Heart left ventricle (tissue), 16 donors: ENCODE measurements around the gene PRSS22. TPM values are rescaled to one million over a fixed set of nuclear protein-coding genes. Genes with fewer than 3 reads are reported as not detected.

Source experiments
- ATAC-seq, 4 donors: fragments of 200-7000 bp; cut with Tn5 transposase; one replicate each; pipeline ENCODE4 v1.9.1; 2020 to 2022; ENCODE audit warnings: moderate library complexity in 4 of 4, mild to moderate bottlenecking in 3 of 4, moderate number of reproducible peaks in 1 of 4
- DNase-seq, 5 donors: peaks; one replicate each; pipeline ENCODE4 v3.0.0-alpha.2; 2020
- H3K27ac ChIP-seq, 12 donors: fragments of 200-600 bp; sonication (generic) in 4 of 12; one replicate each; pipeline versions ENCODE4 v1.5.0 to v1.8.0; 2016 to 2022; ENCODE audit warnings: mild to moderate bottlenecking in 2 of 12
- H3K27me3 ChIP-seq, 9 donors: fragments of 200-600 bp; sonication (generic) in 2 of 9; one replicate each; pipeline versions ENCODE4 v1.5.1 to v1.8.0; 2016 to 2022; ENCODE audit warnings: mild to moderate bottlenecking in 3 of 9
- H3K36me3 ChIP-seq, 9 donors: fragments of 200-600 bp; sonication (generic) in 2 of 9; one replicate each; pipeline versions ENCODE4 v1.5.0 to v1.8.0; 2018 to 2022; ENCODE audit warnings: mild to moderate bottlenecking in 2 of 9
- H3K4me1 ChIP-seq, 12 donors: fragments of 200-600 bp; sonication (generic) in 4 of 12; one replicate each; pipeline versions ENCODE4 v1.5.0 to v1.8.0; 2016 to 2022; ENCODE audit warnings: mild to moderate bottlenecking in 3 of 12
- H3K4me3 ChIP-seq, 12 donors: fragments of 200-600 bp; sonication (generic) in 4 of 12; one replicate each; pipeline versions ENCODE4 v1.5.0 to v1.8.0; 2017 to 2022; ENCODE audit warnings: mild to moderate bottlenecking in 9 of 12, moderate library complexity in 4 of 12
- H3K9me3 ChIP-seq, 12 donors: fragments of 200-600 bp; sonication (generic) in 4 of 12; one replicate each; pipeline versions ENCODE4 v1.5.0 to v1.8.0; 2016 to 2022; ENCODE audit warnings: mild to moderate bottlenecking in 1 of 12
- POLR2A ChIP-seq, 2 donors: fragments of 450-650 bp; IDR thresholded peaks; one replicate each; pipeline ENCODE4 v1.6.1; 2017; ENCODE audit warnings: antibody characterized with exemption in 2 of 2, mild to moderate bottlenecking in 2 of 2, moderate library complexity in 2 of 2
- WGBS, 4 donors: extraction: QIAGEN DNeasy Blood & Tissue Kit in 2 of 4; methylation state at CpG; one replicate each; pipeline versions ENCODE4 v1.1.5 to v1.1.7; 2013 to 2018; 5-methylcytosine and 5-hydroxymethylcytosine counted together
- intact Hi-C, 10 donors: fragments of 100-400 bp; cut with DNase I; formaldehyde crosslinking; loops; one replicate each; pipeline versions ENCODE4 v1.11.1 to v1.14.2; 2022
- polyA plus RNA-seq, 2 donors: library from polyadenylated mRNA; stranded (reverse); fragments of 200-250 nt; gene quantifications; one replicate each; pipeline ENCODE4 v1.2.3, GENCODE V29; 2013
- total RNA-seq, 9 donors: library from RNA; depleted of rRNA in 2 of 9; stranded (reverse); fragments of >200 nt in 2 of 9; fragmentation: NEBNext Ultra II Directional in 3 of 9; extraction: Animal tissue kit (Norgen Biotek cat#: 25700) in 3 of 9; gene quantifications; one replicate each; pipeline versions ENCODE4 v1.1.0 to v1.2.4, GENCODE V29; 2016 to 2023
- TF ChIP-seq, protein P1 (sequence below), 12 donors: fragments of 200-600 bp; sonication (generic) in 4 of 12; IDR thresholded peaks; one replicate each; pipeline versions ENCODE4 v1.5.0 to v1.8.0; 2018 to 2022; ENCODE audit warnings: antibody characterized with exemption in 12 of 12, mild to moderate bottlenecking in 5 of 12
- donor health status: ischemic (EF 13 %, LVEDD 7.1; RV severe dilation, severe dysfunction).
- donor health status: healthy with polysubstance abuse.
- donor health status: DM: no; HTN: yes; CAD: no.
- donor health status: DM: no; HTN: no; CAD: no.
- donor health status: ischemic (EF 25% LVEDD 6.9; RV normal size, moderate dysfunction).
- donor health status: ischemic (EF 25% LVEDD 5.7; RV mildly dilated, moderate dysfunction).
- donor health status: healthy.
- donor health status: DM: yes; HTN: yes; CAD: no.
- donor health status: ischemic (EF 35%, LVEDD 5.7; RV mildly dilated, moderate dysfunction).
- donor health status: nonischemic (EF 11% LVEDD 7.7; RV severe dilation, severe dysfunction).
- donor health status: DM: yes; HTN: yes; CAD: no.
- donor health status: PGD.
- donor health status: ischemic (EF 29% LVEDD 5.4; RV normal size, mild dysfunction).
- donor health status: nonischemic (EF 23%, LVEDD 6.1; RV moderate dilation, normal function).

PRSS22 gene
- total and polyA plus RNA-seq, 11 donors, result not detected

DNA sequence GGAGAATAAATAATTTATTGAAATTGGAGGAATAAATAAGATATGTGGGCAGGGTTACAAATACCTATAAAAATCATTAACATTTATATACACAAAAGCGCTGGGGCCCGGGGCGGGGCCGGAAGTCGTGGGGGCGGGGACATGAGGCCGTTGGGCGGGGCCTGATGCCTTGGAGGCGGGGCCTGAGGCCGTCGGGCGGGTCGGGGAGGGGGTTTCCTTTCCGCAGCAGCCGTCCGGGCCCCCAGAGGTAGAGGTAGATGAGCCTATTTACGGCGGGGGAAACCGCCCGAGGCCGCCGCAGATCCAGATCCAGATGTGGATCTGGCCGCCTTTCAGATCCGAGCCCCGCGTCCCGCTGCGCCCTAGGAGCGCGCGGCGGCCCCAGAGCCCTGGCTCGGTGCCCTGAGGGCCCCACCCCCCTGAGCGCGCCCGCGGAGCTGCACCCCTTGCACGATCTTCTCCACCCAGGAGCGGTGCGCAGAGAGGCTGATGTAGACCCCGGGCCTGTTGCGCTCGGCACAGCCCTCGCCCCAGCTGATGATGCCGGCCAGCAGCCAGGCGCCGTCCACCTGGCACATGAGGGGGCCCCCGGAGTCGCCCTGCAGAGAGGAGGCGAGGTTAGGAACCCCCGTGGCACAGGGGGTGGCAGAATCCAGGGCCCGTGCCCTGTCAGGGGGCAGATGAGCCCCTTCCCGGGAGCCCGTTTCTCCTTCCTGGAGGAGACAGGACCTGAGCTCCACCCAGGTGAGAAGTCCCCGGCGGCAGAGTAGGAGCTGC is 5.1 kb downstream of the PRSS22 start:
- intact Hi-C loops, result loop anchor here in 2 of 10 donors (10.0 kb wide), 1 partner anchor 58 kb away; the partner anchor contains the start of gene PRSS41 (in 2 of the 2)
- Histone ChIP-seq H3K36me3 (no peaks in the 10 kb centered on the region), H3K9me3 (peaks cover 0 to 17% (median 2%) of the 10 kb centered on the region in 12 donors), H3K4me1 (peaks cover 0 to 6% (median 0%) of the 10 kb centered on the region in 12 donors), H3K27ac (no peak overlapping the region), H3K27me3 (peaks cover 2 to 57% (median 30%) of the 10 kb centered on the region in 9 donors), H3K4me3 (no peak overlapping the region)
- 26 to 51% (median 44%) methylated on average over 38 to 56 of the region's 56 CpGs for WGBS, 4 donors
- ATAC-seq (no peak), DNase-seq (no peak)
- TF ChIP-seq POLR2A (IDR thresholded peaks at IDR 0.05), result no peak
- TF ChIP-seq, protein P1, sequence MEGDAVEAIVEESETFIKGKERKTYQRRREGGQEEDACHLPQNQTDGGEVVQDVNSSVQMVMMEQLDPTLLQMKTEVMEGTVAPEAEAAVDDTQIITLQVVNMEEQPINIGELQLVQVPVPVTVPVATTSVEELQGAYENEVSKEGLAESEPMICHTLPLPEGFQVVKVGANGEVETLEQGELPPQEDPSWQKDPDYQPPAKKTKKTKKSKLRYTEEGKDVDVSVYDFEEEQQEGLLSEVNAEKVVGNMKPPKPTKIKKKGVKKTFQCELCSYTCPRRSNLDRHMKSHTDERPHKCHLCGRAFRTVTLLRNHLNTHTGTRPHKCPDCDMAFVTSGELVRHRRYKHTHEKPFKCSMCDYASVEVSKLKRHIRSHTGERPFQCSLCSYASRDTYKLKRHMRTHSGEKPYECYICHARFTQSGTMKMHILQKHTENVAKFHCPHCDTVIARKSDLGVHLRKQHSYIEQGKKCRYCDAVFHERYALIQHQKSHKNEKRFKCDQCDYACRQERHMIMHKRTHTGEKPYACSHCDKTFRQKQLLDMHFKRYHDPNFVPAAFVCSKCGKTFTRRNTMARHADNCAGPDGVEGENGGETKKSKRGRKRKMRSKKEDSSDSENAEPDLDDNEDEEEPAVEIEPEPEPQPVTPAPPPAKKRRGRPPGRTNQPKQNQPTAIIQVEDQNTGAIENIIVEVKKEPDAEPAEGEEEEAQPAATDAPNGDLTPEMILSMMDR (IDR thresholded peaks at IDR 0.05), result no peak

DNA sequence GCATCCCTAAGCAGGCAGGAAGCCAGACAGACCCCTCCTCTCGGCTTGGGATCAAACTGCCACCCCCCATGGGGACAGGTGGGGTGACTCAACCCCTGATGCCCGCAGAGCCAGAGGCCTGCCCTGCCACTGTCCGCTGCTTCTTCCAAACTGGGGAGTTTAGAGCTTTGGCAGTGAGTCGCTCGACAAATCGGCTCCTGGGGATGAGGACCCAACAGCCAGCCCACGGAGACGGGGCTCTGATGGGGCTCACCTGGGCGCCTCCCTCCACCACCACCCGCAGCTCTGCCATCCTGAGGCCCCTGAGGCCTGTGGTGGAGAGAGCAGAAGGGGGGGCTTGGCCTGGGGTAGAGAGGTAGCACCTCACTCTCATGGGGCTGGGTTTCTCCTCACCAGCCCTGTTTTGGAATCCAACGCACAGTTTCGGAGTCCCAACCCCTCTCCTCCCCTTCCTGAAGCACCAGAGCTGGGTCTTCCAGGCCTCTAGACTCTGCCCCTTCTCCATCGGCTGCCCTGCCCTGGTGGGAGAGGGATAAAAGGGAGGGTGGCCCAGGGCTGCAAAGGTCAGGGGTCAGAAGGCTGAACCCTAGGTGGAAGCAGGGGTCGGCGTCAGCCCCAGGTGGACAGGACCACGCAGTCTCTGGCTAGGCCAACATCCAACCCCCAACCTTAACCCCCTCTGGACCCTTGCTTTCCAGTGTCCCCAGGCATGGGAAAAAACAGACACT is 5.8 kb downstream of the PRSS22 start:
- H3K4me1 ChIP-seq, result no peaks in the 10 kb centered on the region
- TF ChIP-seq POLR2A (IDR thresholded peaks at IDR 0.05), result no peak
- TF ChIP-seq, protein P1 (IDR thresholded peaks at IDR 0.05), result no peak
- no peaks in the 10 kb centered on the region for H3K36me3 ChIP-seq
- peaks cover 0 to 19% (median 2%) of the 10 kb centered on the region in 12 donors for H3K9me3 ChIP-seq
- no peak for ATAC-seq
- WGBS, 4 donors, result 88 to 90% (median 89%) methylated on average over 13 to 16 of the region's 16 CpGs
- intact Hi-C loops, result loop anchor here in 2 of 10 donors (10.0 kb wide), 1 partner anchor 57 kb away; the partner anchor contains the start of gene PRSS41 (in 2 of the 2)
- H3K27ac ChIP-seq, result no peak overlapping the region
- H3K4me3 ChIP-seq, result no peak overlapping the region
- H3K27me3 ChIP-seq, result peaks cover 0 to 51% (median 22%) of the 10 kb centered on the region in 9 donors
- no peak for DNase-seq

DNA sequence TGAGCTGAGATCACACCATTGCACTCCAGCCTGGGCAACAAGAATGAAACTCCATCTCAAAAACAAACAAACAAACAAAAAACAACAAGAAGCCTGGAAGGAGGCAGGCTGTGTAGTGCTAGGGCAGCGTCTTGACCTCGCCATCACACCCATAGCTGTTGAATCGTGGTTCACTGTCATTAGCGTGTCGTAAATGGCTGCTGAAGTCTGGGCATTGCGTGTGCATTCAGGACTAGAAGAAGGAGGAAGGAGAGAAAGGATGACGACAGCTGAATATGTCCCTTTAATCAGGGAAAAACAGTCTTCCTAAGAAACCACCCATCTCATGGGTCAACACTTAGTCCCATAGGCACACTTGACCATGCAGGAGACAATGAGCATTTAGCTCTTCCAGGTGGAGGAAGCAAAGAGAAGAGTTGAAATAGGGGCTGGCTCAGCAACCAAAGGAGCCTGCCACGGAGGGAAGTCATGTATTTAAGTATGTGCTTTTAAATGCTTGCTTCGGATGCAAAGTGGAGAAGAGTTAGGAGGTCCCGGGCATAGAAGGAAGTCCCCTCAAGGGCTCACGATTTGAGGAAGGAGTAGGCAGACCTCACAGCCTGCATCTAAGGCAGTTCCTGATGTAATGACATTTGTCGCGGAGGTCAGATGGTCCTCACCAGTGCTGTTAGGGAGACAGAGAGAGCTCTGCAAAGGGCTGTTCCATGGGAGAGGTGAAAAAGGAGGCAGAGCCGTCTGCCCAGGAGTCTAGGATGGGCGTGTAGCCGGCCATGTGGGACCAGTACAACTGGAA is 8.8 kb downstream of the PRSS22 start:
- no peak overlapping the region for H3K4me3 ChIP-seq
- TF ChIP-seq, protein P1 (IDR thresholded peaks at IDR 0.05), result no peak
- TF ChIP-seq POLR2A (IDR thresholded peaks at IDR 0.05), result no peak
- H3K9me3 ChIP-seq, result peaks cover 0 to 9% (median 0%) of the 10 kb centered on the region in 12 donors
- no peaks in the 10 kb centered on the region for H3K36me3 ChIP-seq
- intact Hi-C loops, result no loop called here
- no peak for DNase-seq
- peaks cover 0 to 51% (median 21%) of the 10 kb centered on the region in 9 donors for H3K27me3 ChIP-seq
- WGBS, 4 donors, result 76 to 80% (median 78%) methylated on average over 16 of the region's 16 CpGs
- ATAC-seq, result no peak
- H3K27ac ChIP-seq, result no peak overlapping the region
- no peaks in the 10 kb centered on the region for H3K4me1 ChIP-seq
